ENCODE results near the gene PKD1. TPM values are rescaled to one million over a fixed set of nuclear protein-coding genes. Genes with fewer than 3 reads are reported as not detected.

Gene PKD1
- total RNA-seq, result 150 and 153 TPM in 2 replicates

DNA sequence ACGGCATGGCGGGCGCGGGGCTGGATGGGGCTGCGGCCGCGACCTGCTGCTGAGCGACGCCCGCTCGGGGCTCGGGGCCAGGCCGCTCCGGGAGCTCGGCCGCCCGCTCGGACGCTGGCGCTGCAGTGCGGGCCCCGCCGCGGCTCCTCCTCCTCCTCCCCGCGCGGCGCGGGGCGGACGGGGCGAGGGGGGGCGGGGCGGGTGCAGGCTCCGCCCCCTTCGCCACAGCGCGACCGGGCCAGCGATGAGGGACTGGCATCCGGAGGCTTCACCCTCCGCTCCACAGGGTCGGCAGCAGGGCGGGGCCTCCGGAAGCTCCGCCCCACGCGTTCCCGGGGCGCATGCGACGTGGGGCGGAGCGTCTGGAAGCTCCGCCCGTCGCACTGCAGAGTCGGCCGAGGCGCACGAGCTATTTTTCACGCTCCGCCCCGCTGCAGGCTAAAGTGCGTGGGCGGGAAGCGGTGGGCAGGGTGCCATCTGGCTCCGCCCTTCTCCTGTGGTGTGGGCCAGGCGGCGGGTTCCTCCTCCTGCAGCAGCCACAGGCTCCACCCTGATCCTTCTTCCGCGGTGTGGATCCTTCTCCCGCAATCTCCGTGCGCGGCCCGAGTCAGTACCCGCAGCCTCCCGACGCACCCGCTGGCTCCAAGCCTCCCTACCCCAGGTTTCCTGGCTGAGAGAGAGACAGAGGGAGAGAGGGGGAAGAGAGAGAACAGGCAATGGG, at the start of gene PKD1:
TSS of gene PKD1 (minus strand) at position 129 of the 721 bp plus-strand sequence. CDS start 209 bp downstream, outside the sequence.

DNA sequence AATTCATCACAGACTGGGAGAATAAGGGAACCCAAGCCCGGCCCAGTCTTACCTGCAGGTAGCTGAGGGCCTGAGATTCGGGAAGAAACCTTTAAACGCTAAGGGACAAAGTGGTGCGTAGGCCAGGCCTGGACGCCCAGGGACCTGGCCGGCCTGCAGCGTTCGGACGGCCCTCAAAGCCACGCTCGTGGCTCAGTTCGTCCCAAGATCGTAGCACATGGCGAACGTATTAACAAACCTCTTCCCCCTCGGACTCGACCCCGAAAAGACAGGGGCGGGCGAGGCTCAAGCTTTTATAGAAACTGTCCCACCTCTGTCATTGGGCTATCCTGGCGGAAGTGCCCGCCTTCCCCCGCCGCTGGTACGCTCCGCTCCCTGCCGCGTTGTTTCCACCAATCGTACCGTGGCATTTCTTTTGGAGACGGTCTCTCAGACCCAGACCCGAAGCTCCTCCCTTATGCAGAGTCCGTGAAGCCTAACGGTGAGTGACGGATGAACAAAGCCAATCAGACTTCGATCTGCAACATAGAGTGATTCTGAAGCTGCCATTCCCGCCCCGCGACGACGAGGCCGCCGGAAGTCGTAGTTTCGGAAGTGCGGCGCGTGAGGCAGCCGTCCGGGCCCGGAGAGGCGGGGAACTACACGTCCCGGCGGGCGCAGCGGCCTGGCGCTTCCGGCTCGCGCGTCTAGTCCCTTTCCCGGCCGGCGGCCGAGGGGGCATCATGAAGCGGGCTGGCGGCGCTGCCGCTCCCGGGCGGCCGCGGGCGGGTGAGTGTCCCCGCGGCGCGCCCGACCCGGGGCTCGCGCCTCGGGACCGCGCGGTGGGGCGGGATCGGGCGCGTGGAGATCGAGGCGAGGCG, 19.6 kb upstream of the PKD1 start, which contains the start of gene TRAF7:
TSS of gene TRAF7 (plus strand) at position 692 of the 860 bp plus-strand sequence. CDS start 8,139 bp downstream, outside the sequence.

DNA sequence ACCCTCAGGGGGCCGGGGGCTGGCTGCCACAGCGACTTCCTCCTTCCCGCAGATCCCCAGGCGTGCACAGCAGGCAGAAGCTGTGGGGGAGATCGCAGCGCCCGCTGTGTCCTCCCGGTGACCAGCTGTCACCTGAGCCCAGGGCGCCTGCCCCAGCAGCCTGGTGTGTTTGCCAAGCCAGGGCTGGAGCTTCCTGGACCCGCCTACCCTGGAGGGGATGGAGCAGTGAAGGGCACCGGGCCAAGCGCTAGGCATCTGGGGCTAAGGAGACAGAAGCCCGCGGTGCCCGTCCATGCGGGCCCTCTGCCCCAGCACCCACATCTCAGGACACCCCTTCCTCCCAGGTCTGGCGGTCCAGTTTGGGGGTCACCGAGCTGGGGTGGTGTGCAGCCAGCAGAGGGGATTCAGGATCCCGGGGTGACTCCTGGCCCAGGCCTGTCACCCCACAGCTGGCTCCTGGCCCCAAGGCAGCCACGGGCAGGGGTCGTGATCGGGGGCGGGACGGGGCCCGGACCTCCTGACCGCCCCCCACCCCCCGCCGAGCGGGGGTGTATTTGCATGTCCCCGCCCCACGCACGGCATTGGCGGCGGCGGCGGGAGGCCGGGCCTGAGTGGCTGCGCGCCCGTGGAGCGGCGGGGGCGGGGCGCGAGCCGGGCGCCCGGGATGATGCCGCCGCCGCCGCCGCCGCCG, 12.4 kb upstream of the PKD1 start, which contains the start of gene RAB26:
TSS of gene RAB26 (plus strand) at position 645 of the 691 bp plus-strand sequence. CDS start 159 bp downstream, outside the sequence.

DNA sequence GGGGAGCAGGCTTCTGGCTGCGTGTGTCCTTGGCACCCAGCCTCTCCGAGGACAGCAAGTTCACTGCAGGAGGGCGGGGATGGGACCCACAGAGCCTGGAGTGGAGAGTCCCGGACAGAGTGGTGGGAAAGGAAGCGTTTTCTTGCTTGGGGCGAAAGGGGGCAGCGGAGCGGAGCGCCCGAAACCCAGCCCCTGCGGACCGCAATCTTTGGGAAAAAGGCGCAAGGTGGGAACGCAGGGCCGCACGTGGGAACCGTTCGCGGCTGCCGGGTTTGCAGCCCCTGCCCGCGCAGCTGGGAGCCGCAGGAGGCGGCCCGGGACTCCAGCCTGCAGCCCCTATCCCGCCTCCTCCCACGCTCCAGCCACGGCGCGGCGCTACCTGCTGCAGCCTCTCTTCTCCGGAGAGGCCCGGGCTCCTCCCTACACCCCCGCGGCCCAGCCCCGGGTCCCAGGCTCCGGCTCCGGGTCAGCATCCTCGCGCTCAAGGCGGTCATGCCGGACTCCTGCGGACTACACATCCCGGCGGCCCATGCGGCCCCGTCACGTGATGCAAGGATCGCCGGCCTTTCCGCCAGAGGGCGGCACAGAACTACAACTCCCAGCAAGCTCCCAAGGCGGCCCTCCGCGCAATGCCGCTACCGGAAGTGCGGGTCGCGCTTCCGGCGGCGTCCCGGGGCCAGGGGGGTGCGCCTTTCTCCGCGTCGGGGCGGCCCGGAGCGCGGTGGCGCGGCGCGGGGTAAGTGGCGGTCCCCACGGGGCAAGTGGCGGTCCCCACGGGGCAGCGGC, 88.2 kb downstream of the PKD1 start, which contains the start of the genes NTHL1 and TSC2:
TSS of gene NTHL1 (minus strand) at position 505 of the 786 bp plus-strand sequence. CDS start at position 494, 11 bp downstream.
TSS of gene TSC2 (plus strand) at position 656 of the 786 bp plus-strand sequence. CDS start 631 bp downstream, outside the sequence.

Other genes with a start within 250 kb of the PKD1 start
- not detected in 2 replicates for gene HS3ST6, start 217.5 kb downstream of the PKD1 start, total RNA-seq
- gene MSRB1, start 192.7 kb downstream of the PKD1 start, total RNA-seq, result 11.8 and 13.7 TPM in 2 replicates
- not detected in 2 replicates for gene RPL3L, start 181.2 kb downstream of the PKD1 start, total RNA-seq
- gene NDUFB10, start 176.4 kb downstream of the PKD1 start, total RNA-seq, result 216 and 235 TPM in 2 replicates
- 2,750 and 3,500 TPM in 2 replicates for gene RPS2, start 171.1 kb downstream of the PKD1 start, total RNA-seq
- gene RNF151, start 169.0 kb downstream of the PKD1 start, total RNA-seq, result not detected in 2 replicates
- gene TBL3, start 163.8 kb downstream of the PKD1 start, total RNA-seq, result 45.9 and 50.2 TPM in 2 replicates
- gene NOXO1, start 154.4 kb downstream of the PKD1 start, total RNA-seq, result 0.32 TPM in 1 of 2 replicates, not detected in the other
- 16.2 and 45.2 TPM in 2 replicates for gene GFER, start 151.7 kb downstream of the PKD1 start, total RNA-seq
- gene SYNGR3, start 145.9 kb downstream of the PKD1 start, total RNA-seq, result 5.2 and 6.6 TPM in 2 replicates
- gene ZNF598, start 126.1 kb downstream of the PKD1 start, total RNA-seq, result 29.2 and 39.2 TPM in 2 replicates
- gene NPW, start 116.1 kb downstream of the PKD1 start, total RNA-seq, result 1.6 TPM in 1 of 2 replicates, not detected in the other
- 116 and 122 TPM in 2 replicates for gene NHERF2, start 109.0 kb downstream of the PKD1 start, total RNA-seq
- 14.4 and 34.5 TPM in 2 replicates for gene NTHL1, start 88.1 kb downstream of the PKD1 start, total RNA-seq
- gene TSC2, start 87.9 kb downstream of the PKD1 start, total RNA-seq, result 47.3 and 66.4 TPM in 2 replicates
- not detected in 2 replicates for gene RAB26, start 12.7 kb upstream of the PKD1 start, total RNA-seq
- 49.9 and 67.0 TPM in 2 replicates for gene TRAF7, start 19.9 kb upstream of the PKD1 start, total RNA-seq
- gene CASKIN1, start 60.7 kb upstream of the PKD1 start, total RNA-seq, result under 0.01 and 0.54 TPM in 2 replicates
- gene MLST8, start 69.6 kb upstream of the PKD1 start, total RNA-seq, result 39.5 and 45.2 TPM in 2 replicates
- 0.49 and 2.5 TPM in 2 replicates for gene BRICD5, start 75.0 kb upstream of the PKD1 start, total RNA-seq
- 7.6 and 12.6 TPM in 2 replicates for gene PGP, start 78.9 kb upstream of the PKD1 start, total RNA-seq
- gene E4F1, start 87.7 kb upstream of the PKD1 start, total RNA-seq, result 19.9 and 34.7 TPM in 2 replicates
- gene DNASE1L2, start 100.5 kb upstream of the PKD1 start, total RNA-seq, result 1.1 and 2.2 TPM in 2 replicates
- gene ECI1, start 115.7 kb upstream of the PKD1 start, total RNA-seq, result 48.2 and 50.4 TPM in 2 replicates
- 125 and 144 TPM in 2 replicates for gene RNPS1, start 132.2 kb upstream of the PKD1 start, total RNA-seq
- 1.4 and 2.9 TPM in 2 replicates for gene ABCA3, start 204.8 kb upstream of the PKD1 start, total RNA-seq

All from cardiac atrium fibroblast (primary cell).